Measurements from ENCODE around the gene KLHDC4. TPM values are rescaled to one million over a fixed set of nuclear protein-coding genes. Genes with fewer than 3 reads are reported as not detected.

Gene KLHDC4
- total RNA-seq, 1 donor from 2014 or later, result 11.7 TPM

GRCh38 chr16:87739801-87740200 is 26.0 kb downstream of the KLHDC4 start:
- intact Hi-C loops (cut with micrococcal nuclease), result no loop called here
- no peaks in the 10 kb centered on the region for H3K9me3 ChIP-seq (replicated peaks)
- TF ChIP-seq CTCF (IDR thresholded peaks at IDR 0.05; ENCODE audit: borderline replicate concordance), result no peak
- no peak overlapping the region for H3K4me3 ChIP-seq
- H3K27ac ChIP-seq (replicated peaks), result no peak overlapping the region
- H3K4me1 ChIP-seq, result peaks cover 10% of the 10 kb centered on the region
- H3K27me3 ChIP-seq (ENCODE audit: low read depth), result no peaks in the 10 kb centered on the region
- H3K36me3 ChIP-seq, result peaks cover 18% of the 10 kb centered on the region
- no peak for DNase-seq

GRCh38 chr16:87736008-87736382 is 29.8 kb downstream of the KLHDC4 start:
- no peak for DNase-seq
- Histone ChIP-seq H3K4me3 (no peak overlapping the region), H3K27me3 (ENCODE audit: low read depth) (no peaks in the 10 kb centered on the region), H3K9me3 (replicated peaks) (no peaks in the 10 kb centered on the region), H3K27ac (replicated peaks) (no peak overlapping the region), H3K4me1 (peaks cover 10% of the 10 kb centered on the region), H3K36me3 (peaks cover 10% of the 10 kb centered on the region)
- intact Hi-C loops (cut with micrococcal nuclease), result no loop called here
- no peak for TF ChIP-seq CTCF (IDR thresholded peaks at IDR 0.05; ENCODE audit: borderline replicate concordance)

GRCh38 chr16:87735270-87736007 is 30.3 kb downstream of the KLHDC4 start:
- Histone ChIP-seq H3K36me3 (peaks cover 10% of the 10 kb centered on the region), H3K27ac (replicated peaks) (no peak overlapping the region), H3K9me3 (replicated peaks) (no peaks in the 10 kb centered on the region), H3K4me3 (no peak overlapping the region), H3K4me1 (peaks cover 4% of the 10 kb centered on the region), H3K27me3 (ENCODE audit: low read depth) (no peaks in the 10 kb centered on the region)
- no peak for TF ChIP-seq CTCF (IDR thresholded peaks at IDR 0.05; ENCODE audit: borderline replicate concordance)
- intact Hi-C loops (cut with micrococcal nuclease), result no loop called here
- no peak for DNase-seq

- H3K36me3 ChIP-seq, result peaks cover 18% of the 10 kb centered on the region
- H3K9me3 ChIP-seq (replicated peaks), result no peaks in the 10 kb centered on the region
- intact Hi-C loops (cut with micrococcal nuclease), result no loop called here
- no peak overlapping the region for H3K27ac ChIP-seq (replicated peaks)
- no peaks in the 10 kb centered on the region for H3K27me3 ChIP-seq (ENCODE audit: low read depth)
- peaks cover 4% of the 10 kb centered on the region for H3K4me1 ChIP-seq
- TF ChIP-seq CTCF (IDR thresholded peaks at IDR 0.05; ENCODE audit: borderline replicate concordance), result no peak
- no peak overlapping the region for H3K4me3 ChIP-seq
- no peak for DNase-seq
Observed at GRCh38 chr16:87734644-87735043, 31.1 kb downstream of the KLHDC4 start.

- peaks cover 9% of the 10 kb centered on the region for H3K4me1 ChIP-seq
- H3K4me3 ChIP-seq, result no peak overlapping the region
- peaks cover 28% of the 10 kb centered on the region for H3K36me3 ChIP-seq
- no peak overlapping the region for H3K27ac ChIP-seq (replicated peaks)
- intact Hi-C loops (cut with micrococcal nuclease), result no loop called here
- no peaks in the 10 kb centered on the region for H3K27me3 ChIP-seq (ENCODE audit: low read depth)
- TF ChIP-seq CTCF (IDR thresholded peaks at IDR 0.05; ENCODE audit: borderline replicate concordance), result no peak
- no peaks in the 10 kb centered on the region for H3K9me3 ChIP-seq (replicated peaks)
- DNase-seq, result no peak
Observed at GRCh38 chr16:87733190-87733589, 32.6 kb downstream of the KLHDC4 start.

All from left ventricle myocardium inferior (tissue), 1 donor.